Fibroblast of villous mesenchyme (primary cell): ENCODE results near the gene PRSS12. TPM values are rescaled to one million over a fixed set of nuclear protein-coding genes. Genes with fewer than 3 reads are reported as not detected.
"Not testable (repeated sequence)": the region's sequence is repeated elsewhere in the genome, so short reads cannot be mapped to it uniquely, and the experiment has no call there.

Experiments
- DNase-seq: peaks from one replicate; pipeline ENCODE4 v3.0.0-alpha.2; 2010; ENCODE audit warnings: low read depth
- H3K4me3 ChIP-seq: 2 replicates; pipeline ENCODE4 v1.5.1; 2011; ENCODE audit warnings: low read depth, mild to moderate bottlenecking, low read length
- total RNA-seq: library from RNA; depleted of rRNA; stranded (reverse); fragments of >200 nt; gene quantifications from 2 replicates; pipeline ENCODE4 v1.2.3, GENCODE V29; 2012
- TF ChIP-seq, protein P1 (sequence below): IDR thresholded peaks from 2 replicates; pipeline ENCODE4 v1.5.1; 2012; ENCODE audit warnings: low read depth, mild to moderate bottlenecking, low read length; ENCODE audit not compliant: insufficient read depth

Gene PRSS12
- total RNA-seq, 1 donor = 11.7 TPM

DNA sequence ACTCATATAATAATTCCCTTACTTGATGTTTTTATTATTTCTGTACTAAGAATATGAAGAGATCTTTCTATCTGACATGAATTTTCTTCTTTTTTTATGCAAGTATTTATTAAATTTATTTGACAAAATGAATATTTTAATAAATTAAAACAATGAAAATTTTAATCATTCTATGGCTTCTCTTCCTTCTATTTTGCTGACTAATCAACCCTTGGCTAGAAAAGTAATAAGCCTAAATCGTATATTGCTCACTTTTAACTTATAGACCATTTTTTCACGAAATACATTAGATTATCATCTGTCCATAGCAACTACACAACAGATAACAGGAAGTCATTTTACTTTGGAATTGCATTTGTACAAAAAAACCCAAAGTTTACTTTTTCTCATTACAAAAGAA, 38.6 kb downstream of the PRSS12 start:
- TF ChIP-seq, protein P1, sequence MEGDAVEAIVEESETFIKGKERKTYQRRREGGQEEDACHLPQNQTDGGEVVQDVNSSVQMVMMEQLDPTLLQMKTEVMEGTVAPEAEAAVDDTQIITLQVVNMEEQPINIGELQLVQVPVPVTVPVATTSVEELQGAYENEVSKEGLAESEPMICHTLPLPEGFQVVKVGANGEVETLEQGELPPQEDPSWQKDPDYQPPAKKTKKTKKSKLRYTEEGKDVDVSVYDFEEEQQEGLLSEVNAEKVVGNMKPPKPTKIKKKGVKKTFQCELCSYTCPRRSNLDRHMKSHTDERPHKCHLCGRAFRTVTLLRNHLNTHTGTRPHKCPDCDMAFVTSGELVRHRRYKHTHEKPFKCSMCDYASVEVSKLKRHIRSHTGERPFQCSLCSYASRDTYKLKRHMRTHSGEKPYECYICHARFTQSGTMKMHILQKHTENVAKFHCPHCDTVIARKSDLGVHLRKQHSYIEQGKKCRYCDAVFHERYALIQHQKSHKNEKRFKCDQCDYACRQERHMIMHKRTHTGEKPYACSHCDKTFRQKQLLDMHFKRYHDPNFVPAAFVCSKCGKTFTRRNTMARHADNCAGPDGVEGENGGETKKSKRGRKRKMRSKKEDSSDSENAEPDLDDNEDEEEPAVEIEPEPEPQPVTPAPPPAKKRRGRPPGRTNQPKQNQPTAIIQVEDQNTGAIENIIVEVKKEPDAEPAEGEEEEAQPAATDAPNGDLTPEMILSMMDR = no peak
- no peak for DNase-seq
- no peak overlapping the region for H3K4me3 ChIP-seq

DNA sequence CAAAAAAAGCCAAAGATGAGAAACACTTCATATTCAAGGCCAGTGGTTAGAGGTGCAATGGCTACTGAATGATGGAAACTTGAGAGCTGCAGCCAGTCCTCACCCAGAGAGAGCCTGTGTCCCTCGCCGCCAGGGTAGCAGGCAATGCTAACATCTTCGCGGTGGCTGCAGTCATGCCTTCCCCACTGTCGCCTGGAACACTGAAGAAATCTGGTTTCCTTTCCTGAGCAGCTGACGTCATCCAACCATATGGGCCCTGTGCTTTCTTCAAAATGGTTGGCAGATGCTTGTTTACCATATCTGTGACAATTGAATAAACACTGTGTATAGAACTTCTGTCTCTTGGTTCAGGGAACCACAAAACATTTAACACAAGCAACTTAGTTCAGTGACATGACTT, 39.7 kb downstream of the PRSS12 start:
- TF ChIP-seq, protein P1 = no peak
- DNase-seq = no peak
- H3K4me3 ChIP-seq = no peak overlapping the region

DNA sequence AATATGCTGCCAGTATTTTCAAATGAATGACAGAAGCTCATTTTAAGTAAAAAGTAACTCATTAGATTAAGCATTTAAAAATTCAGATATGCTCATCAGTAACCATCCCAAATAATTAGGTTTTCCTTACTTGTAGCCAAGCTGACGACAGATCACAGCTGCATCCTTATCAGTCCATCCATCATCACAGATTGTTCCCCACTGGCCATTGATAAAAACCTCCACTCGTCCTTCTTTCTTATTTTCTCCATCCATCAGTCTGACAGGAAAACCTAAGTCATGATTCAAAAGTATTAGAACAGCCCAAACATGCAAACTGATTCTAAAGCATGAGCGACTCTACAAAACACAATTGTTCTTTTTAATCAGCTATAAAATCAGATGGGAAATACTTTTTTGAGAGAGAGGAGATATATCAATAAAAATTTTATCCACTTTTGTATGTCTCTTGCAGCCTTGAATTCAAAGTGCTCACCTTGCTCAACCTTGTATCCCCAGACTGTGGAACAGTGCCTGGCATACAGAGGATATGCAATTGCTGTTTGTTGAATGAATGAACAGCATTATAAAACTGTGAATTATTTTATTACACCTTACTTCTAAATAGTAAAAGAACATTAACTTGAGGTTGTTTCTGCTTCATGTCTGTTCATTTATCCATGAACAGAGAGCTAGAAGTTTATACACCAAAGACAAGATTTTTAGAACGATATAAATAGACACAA, 44.3 kb downstream of the PRSS12 start:
- TF ChIP-seq, protein P1 = no peak
- no peak overlapping the region for H3K4me3 ChIP-seq
- no peak for DNase-seq

DNA sequence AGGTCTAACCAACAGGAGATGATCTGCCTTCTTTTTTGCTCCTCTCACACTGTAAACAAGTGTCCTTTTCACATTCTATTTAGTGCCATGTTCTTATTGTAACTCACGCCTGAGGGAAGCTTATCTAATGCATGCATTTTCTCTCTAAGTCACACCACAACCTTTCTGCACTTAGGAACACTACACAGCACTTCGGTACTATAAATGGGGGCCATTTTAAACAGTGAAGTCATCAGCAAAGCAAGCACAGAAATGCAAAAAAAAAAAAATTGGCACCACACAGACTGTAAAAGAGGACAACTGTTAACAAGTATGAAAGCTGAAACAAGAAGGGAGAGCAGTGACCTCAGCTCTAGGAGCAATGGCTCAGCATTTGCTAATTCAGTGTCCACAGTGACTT, 45.2 kb downstream of the PRSS12 start:
- TF ChIP-seq, protein P1 = no peak
- no peak overlapping the region for H3K4me3 ChIP-seq
- DNase-seq = no peak

DNA sequence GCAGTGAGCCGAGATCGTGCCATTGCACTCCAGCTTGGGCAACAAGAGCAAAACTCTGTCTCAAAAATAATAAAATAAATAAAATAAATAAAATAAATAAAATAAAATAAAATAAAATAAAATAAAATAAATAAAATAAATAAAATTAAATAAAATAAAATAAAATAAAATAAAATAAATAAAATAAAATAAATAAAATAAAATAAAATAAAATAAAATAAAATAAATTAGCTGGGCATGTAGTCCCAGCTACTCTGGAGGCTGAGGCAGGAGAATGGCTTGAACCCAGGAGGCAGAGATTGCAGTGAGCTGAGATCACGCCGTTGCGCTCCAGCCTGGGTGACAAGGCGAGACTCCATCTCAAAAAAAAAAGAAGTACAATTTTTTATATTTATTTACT, 53.2 kb downstream of the PRSS12 start:
- H3K4me3 ChIP-seq, DNase-seq: not testable (repeated sequence)

DNA sequence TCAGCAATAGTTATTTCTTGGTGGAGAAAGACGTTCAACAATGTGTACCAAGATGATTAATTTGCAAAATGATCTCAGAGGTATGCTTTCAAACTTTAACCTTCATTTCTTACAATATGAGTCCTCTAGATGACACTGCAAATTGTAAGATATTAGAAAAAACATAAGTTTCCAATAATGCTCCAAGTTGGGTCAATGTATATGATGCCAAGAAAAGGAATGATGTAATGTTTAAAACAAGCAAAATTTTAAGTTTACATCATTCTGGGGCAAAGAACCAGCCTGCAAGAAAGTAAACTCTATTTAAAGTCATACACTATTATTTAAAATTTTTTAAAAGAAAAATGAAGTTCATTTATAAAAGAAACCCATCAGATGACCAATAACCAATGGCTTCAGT, 56.1 kb downstream of the PRSS12 start:
- DNase-seq = no peak
- H3K4me3 ChIP-seq = no peak overlapping the region
- TF ChIP-seq, protein P1 = no peak

DNA sequence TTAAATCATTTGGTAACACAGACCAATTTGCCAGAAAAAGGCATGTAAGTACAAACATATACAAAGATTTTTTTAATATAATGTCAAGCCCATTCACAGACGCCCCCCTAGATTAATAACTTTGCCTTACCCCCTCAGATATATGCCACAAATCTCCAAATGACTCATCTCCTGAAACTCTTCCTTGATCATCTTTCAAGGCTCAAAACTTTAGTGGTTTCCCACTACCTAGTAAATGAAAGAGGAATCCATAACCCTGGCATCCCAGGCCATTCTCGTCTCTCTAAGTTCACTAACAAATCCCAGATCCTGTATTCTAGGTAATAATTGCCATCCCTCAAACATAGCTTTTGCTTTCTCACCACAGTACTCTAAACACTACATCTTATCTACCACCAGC, 61.9 kb downstream of the PRSS12 start:
- no peak overlapping the region for H3K4me3 ChIP-seq
- no peak for DNase-seq
- TF ChIP-seq, protein P1 = no peak
